ENCODE data around the gene ARL15.

- no peak for TF ChIP-seq CTCF (IDR thresholded peaks at IDR 0.05; ENCODE audit: extremely low read depth in 1 of 2, insufficient read depth in 1 of 2, low read depth in 1 of 2, low read length in 2 of 2)
- TF ChIP-seq POLR2A (IDR thresholded peaks at IDR 0.05; ENCODE audit: low read depth, low read length) = no peak
- no peak for TF ChIP-seq MAX (IDR thresholded peaks at IDR 0.05; ENCODE audit: insufficient read depth, insufficient read length)
- no peak for TF ChIP-seq EZH2 (IDR thresholded peaks at IDR 0.05; ENCODE audit: borderline replicate concordance, low read depth, low read length, severe bottlenecking)
- no peak for TF ChIP-seq POLR2AphosphoS5 (IDR thresholded peaks at IDR 0.05; ENCODE audit: insufficient read depth, low read depth, low read length)
- no peak for TF ChIP-seq MYC (IDR thresholded peaks at IDR 0.05; ENCODE audit: low read depth, low read length)
Observed at GRCh38 chr5:54285686-54286085, 24.7 kb downstream of the ARL15 start.

All from endothelial cell of umbilical vein (primary cell).